Measurements from ENCODE around the gene MTX2.
"Not testable (repeated sequence)": the region's sequence is repeated elsewhere in the genome, so short reads cannot be mapped to it uniquely, and the experiment has no call there.

MTX2 gene

GRCh38 chr2:176285321-176285720 is 16.1 kb downstream of the MTX2 start:
- no peak for DNase-seq (ENCODE audit: low read depth)

GRCh38 chr2:176291335-176291734 is 22.1 kb downstream of the MTX2 start:
- no peak for DNase-seq (ENCODE audit: low read depth)

GRCh38 chr2:176291809-176292283 is 22.6 kb downstream of the MTX2 start:
- no peak for DNase-seq (ENCODE audit: low read depth)

GRCh38 chr2:176292608-176293007 is 23.4 kb downstream of the MTX2 start:
- no peak for DNase-seq (ENCODE audit: low read depth)

GRCh38 chr2:176293334-176293733 is 24.1 kb downstream of the MTX2 start:
- DNase-seq (ENCODE audit: low read depth): no peak

GRCh38 chr2:176297067-176297466 is 27.8 kb downstream of the MTX2 start:
- no peak for DNase-seq (ENCODE audit: low read depth)

GRCh38 chr2:176297737-176298136 is 28.5 kb downstream of the MTX2 start:
- no peak for DNase-seq (ENCODE audit: low read depth)

GRCh38 chr2:176306020-176306419 is 36.8 kb downstream of the MTX2 start:
- DNase-seq (ENCODE audit: low read depth): not testable (repeated sequence)

- DNase-seq (ENCODE audit: low read depth): no peak
Measured at GRCh38 chr2:176317199-176317598, 48.0 kb downstream of the MTX2 start.

GRCh38 chr2:176317623-176318065 is 48.4 kb downstream of the MTX2 start:
- no peak for DNase-seq (ENCODE audit: low read depth)

GRCh38 chr2:176321916-176322315 is 52.7 kb downstream of the MTX2 start:
- DNase-seq (ENCODE audit: low read depth): no peak

GRCh38 chr2:176324862-176325261 is 55.6 kb downstream of the MTX2 start:
- DNase-seq (ENCODE audit: low read depth): no peak

- DNase-seq (ENCODE audit: low read depth): no peak
Measured at GRCh38 chr2:176325732-176326131, 56.5 kb downstream of the MTX2 start.

GRCh38 chr2:176328149-176328548 is 58.9 kb downstream of the MTX2 start:
- DNase-seq (ENCODE audit: low read depth): no peak

- DNase-seq (ENCODE audit: low read depth): no peak
Measured at GRCh38 chr2:176330612-176331011, 61.4 kb downstream of the MTX2 start.

GRCh38 chr2:176331646-176332045 is 62.4 kb downstream of the MTX2 start:
- no peak for DNase-seq (ENCODE audit: low read depth)

GRCh38 chr2:176334729-176335128 is 65.5 kb downstream of the MTX2 start:
- no peak for DNase-seq (ENCODE audit: low read depth)

GRCh38 chr2:176338395-176338794 is 69.2 kb downstream of the MTX2 start:
- DNase-seq (ENCODE audit: low read depth): no peak

- no peak for DNase-seq (ENCODE audit: low read depth)
Measured at GRCh38 chr2:176339208-176339607, 70.0 kb downstream of the MTX2 start.

- DNase-seq (ENCODE audit: low read depth): no peak
Measured at GRCh38 chr2:176356251-176356650, 87.0 kb downstream of the MTX2 start.

- DNase-seq (ENCODE audit: low read depth): no peak
Measured at GRCh38 chr2:176364273-176364977, 95.2 kb downstream of the MTX2 start.

- no peak for DNase-seq (ENCODE audit: low read depth)
Measured at GRCh38 chr2:176368349-176368748, 99.1 kb downstream of the MTX2 start.

- DNase-seq (ENCODE audit: low read depth): no peak
Measured at GRCh38 chr2:176370467-176371171, 101.4 kb downstream of the MTX2 start.

- DNase-seq (ENCODE audit: low read depth): not testable (repeated sequence)
Measured at GRCh38 chr2:176373155-176373554, 103.9 kb downstream of the MTX2 start.

Data from GM04504 (cell line).